Mesendoderm (in vitro differentiated cells): Measurements from ENCODE around the gene SCN1A.

Source experiments
- DNase-seq: peaks from one replicate; pipeline ENCODE4 v3.0.0; 2013
- H2AK5ac ChIP-seq: 2 replicates; pipeline ENCODE4 v1.6.1; 2013; ENCODE audit warnings: low read length, inconsistent platforms
- H2BK120ac ChIP-seq: 2 replicates; pipeline ENCODE4 v1.6.1; 2013; ENCODE audit warnings: low read depth, mild to moderate bottlenecking, low read length, moderate library complexity, mixed read lengths
- H2BK15ac ChIP-seq: replicated peaks from 2 replicates; pipeline ENCODE4 v1.6.1; 2013; ENCODE audit warnings: low read depth, mild to moderate bottlenecking, moderate library complexity
- H2BK5ac ChIP-seq: 2 replicates; pipeline ENCODE4 v1.6.1; 2013; ENCODE audit warnings: low read length, inconsistent platforms
- H3K18ac ChIP-seq: 2 replicates; pipeline ENCODE4 v1.6.1; 2013; ENCODE audit warnings: mild to moderate bottlenecking, low read length, mixed read lengths
- H3K23ac ChIP-seq: one replicate; pipeline ENCODE4 v1.6.1; 2013; ENCODE audit warnings: low read length
- H3K27ac ChIP-seq: 2 replicates; pipeline ENCODE4 v1.5.1; 2013; ENCODE audit warnings: low read depth, mild to moderate bottlenecking, inconsistent platforms, low read length, moderate library complexity
- H3K27me3 ChIP-seq: 2 replicates; pipeline ENCODE4 v1.6.1; 2013; ENCODE audit warnings: low read length, control low read depth, mild to moderate bottlenecking, inconsistent platforms; ENCODE audit not compliant: insufficient read depth, poor library complexity
- H3K36me3 ChIP-seq: 2 replicates; pipeline ENCODE4 v1.6.1; 2013; ENCODE audit warnings: low read length, inconsistent platforms; ENCODE audit not compliant: control insufficient read depth, insufficient read depth
- H3K4ac ChIP-seq: one replicate; pipeline ENCODE4 v1.6.1; 2013; ENCODE audit warnings: low read depth, mild to moderate bottlenecking, low read length, moderate library complexity
- H3K4me1 ChIP-seq: 2 replicates; pipeline ENCODE4 v1.6.1; 2013; ENCODE audit warnings: low read depth, low read length, inconsistent platforms; ENCODE audit not compliant: control insufficient read depth
- H3K4me2 ChIP-seq: 2 replicates; pipeline ENCODE4 v1.6.1; 2013; ENCODE audit warnings: low read length
- H3K4me3 ChIP-seq: 2 replicates; pipeline ENCODE4 v1.5.1; 2013; ENCODE audit warnings: mild to moderate bottlenecking, low read length
- H3K56ac ChIP-seq: one replicate; pipeline ENCODE4 v1.6.1; 2013; ENCODE audit warnings: low read length
- H3K79me1 ChIP-seq: 2 replicates; pipeline ENCODE4 v1.6.1; 2013; ENCODE audit warnings: low read length, inconsistent platforms
- H3K79me2 ChIP-seq: 2 replicates; pipeline ENCODE4 v1.6.1; 2013; ENCODE audit warnings: mild to moderate bottlenecking, low read length; ENCODE audit not compliant: control insufficient read depth, insufficient read depth
- H3K9ac ChIP-seq: 2 replicates; pipeline ENCODE4 v1.6.1; 2013; ENCODE audit warnings: low read length, inconsistent platforms
- H4K5ac ChIP-seq: one replicate; pipeline ENCODE4 v1.6.1; 2013; ENCODE audit warnings: low read length
- H4K8ac ChIP-seq: one replicate; pipeline ENCODE4 v1.6.1; 2013; ENCODE audit warnings: low read depth, mild to moderate bottlenecking, control low read depth, low read length, moderate library complexity
- WGBS: extraction: QIAGEN DNeasy Blood & Tissue Kit; methylation state at CpG from one replicate; pipeline ENCODE4 v1.1.7; 2013; ENCODE audit warnings: low lambda C conversion rate, missing lambda C conversion rate; ENCODE audit not compliant: insufficient coverage; ENCODE audit errors: extremely low coverage; 5-methylcytosine and 5-hydroxymethylcytosine counted together

Gene SCN1A

DNA sequence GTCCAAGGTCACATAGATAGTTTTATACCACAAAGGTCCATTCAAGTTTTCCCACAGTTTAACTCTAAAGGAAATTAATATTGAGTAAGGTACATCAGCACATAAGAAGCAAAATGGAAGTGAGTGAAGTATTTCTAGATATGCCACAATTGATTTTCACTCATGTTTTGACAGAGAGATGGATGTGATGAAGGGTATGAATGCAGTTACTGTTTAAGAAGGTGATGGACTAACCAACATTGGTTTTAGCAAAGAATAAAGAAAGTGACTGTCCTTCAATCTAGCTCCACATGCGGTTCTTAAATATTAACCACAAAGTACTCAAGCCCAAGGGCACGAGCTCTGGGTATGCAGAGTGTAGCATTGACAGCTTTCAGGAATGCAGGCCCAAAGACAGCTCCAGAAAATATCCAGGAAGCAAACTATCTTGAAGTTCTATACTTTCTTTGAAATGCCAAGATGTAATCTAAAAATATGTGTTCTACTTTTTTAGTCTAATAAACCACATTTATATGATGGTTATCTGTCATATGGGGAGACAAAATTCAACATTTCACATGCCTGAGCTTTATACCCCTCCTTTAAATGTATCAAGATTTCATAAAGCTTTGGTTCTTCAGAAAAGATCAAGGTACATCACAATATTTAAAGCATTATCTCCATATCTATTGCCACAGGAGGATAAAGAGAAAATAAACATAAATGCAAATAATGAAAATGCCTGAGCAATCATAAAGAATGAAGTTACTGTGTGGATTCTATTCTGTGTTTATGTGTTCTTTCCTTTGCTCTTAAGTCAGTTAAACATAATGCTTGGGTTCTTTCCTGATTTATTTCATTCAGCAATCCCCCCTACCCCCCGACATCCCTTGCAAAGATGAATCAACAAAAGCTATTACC lies 6.7 kb upstream of the SCN1A start:
- Histone ChIP-seq H3K36me3 (no peaks in the 10 kb centered on the region), H3K56ac (no peak overlapping the region)
- WGBS: no CpG with 5 or more reads among the region's 3 CpGs

GRCh38 chr2:166133653-166134052 lies 5.8 kb upstream of the SCN1A start:
- H3K9ac ChIP-seq: no peak overlapping the region
- no peaks in the 10 kb centered on the region for H3K36me3 ChIP-seq
- no peaks in the 10 kb centered on the region for H3K4me1 ChIP-seq
- no peak for DNase-seq
- no peak overlapping the region for H3K4me2 ChIP-seq
- H3K23ac ChIP-seq: no peak overlapping the region
- no peak overlapping the region for H3K4me3 ChIP-seq
- H2BK15ac ChIP-seq: no peak overlapping the region
- H3K27ac ChIP-seq: no peak overlapping the region
- H2BK5ac ChIP-seq: no peak overlapping the region
- H2AK5ac ChIP-seq: no peak overlapping the region
- H2BK120ac ChIP-seq: no peak overlapping the region
- no peaks in the 10 kb centered on the region for H3K79me1 ChIP-seq
- H4K5ac ChIP-seq: no peak overlapping the region
- no peak overlapping the region for H3K56ac ChIP-seq
- no peaks in the 10 kb centered on the region for H3K79me2 ChIP-seq
- no peak overlapping the region for H4K8ac ChIP-seq
- no CpG with 5 or more reads among the region's 7 CpGs for WGBS
- H3K18ac ChIP-seq: no peak overlapping the region
- H3K4ac ChIP-seq: no peak overlapping the region
- no peaks in the 10 kb centered on the region for H3K27me3 ChIP-seq

More for the DNA sequence above, 6.7 kb upstream of the SCN1A start:
- no peak overlapping the region for H3K23ac ChIP-seq
- no peak overlapping the region for H3K9ac ChIP-seq
- H3K4ac ChIP-seq: no peak overlapping the region
- H3K27me3 ChIP-seq: no peaks in the 10 kb centered on the region
- no peak overlapping the region for H3K18ac ChIP-seq
- no peak for DNase-seq
- no peak overlapping the region for H2BK15ac ChIP-seq
- H2AK5ac ChIP-seq: no peak overlapping the region
- no peaks in the 10 kb centered on the region for H3K79me1 ChIP-seq
- no peak overlapping the region for H2BK120ac ChIP-seq
- H2BK5ac ChIP-seq: no peak overlapping the region
- H3K4me3 ChIP-seq: no peak overlapping the region
- no peak overlapping the region for H4K8ac ChIP-seq
- H3K4me2 ChIP-seq: no peak overlapping the region
- no peak overlapping the region for H3K27ac ChIP-seq
- no peak overlapping the region for H4K5ac ChIP-seq
- H3K79me2 ChIP-seq: no peaks in the 10 kb centered on the region
- no peaks in the 10 kb centered on the region for H3K4me1 ChIP-seq

GRCh38 chr2:166128156-166128505 lies 311 bp upstream of the SCN1A start:
- no peak overlapping the region for H3K56ac ChIP-seq
- no peak overlapping the region for H3K4me2 ChIP-seq
- no peak overlapping the region for H3K27ac ChIP-seq
- no peak overlapping the region for H3K18ac ChIP-seq
- no peak overlapping the region for H3K9ac ChIP-seq
- no peak overlapping the region for H4K8ac ChIP-seq
- no peak overlapping the region for H2BK120ac ChIP-seq
- no peak overlapping the region for H3K4ac ChIP-seq
- no peaks in the 10 kb centered on the region for H3K79me2 ChIP-seq
- H2AK5ac ChIP-seq: no peak overlapping the region
- no peaks in the 10 kb centered on the region for H3K79me1 ChIP-seq
- H3K4me1 ChIP-seq: peaks cover 3% of the 10 kb centered on the region
- no peak overlapping the region for H3K4me3 ChIP-seq
- no peak for DNase-seq
- no peak overlapping the region for H2BK15ac ChIP-seq
- H3K36me3 ChIP-seq: no peaks in the 10 kb centered on the region
- no peak overlapping the region for H4K5ac ChIP-seq
- no peaks in the 10 kb centered on the region for H3K27me3 ChIP-seq
- H2BK5ac ChIP-seq: no peak overlapping the region
- no peak overlapping the region for H3K23ac ChIP-seq

DNA sequence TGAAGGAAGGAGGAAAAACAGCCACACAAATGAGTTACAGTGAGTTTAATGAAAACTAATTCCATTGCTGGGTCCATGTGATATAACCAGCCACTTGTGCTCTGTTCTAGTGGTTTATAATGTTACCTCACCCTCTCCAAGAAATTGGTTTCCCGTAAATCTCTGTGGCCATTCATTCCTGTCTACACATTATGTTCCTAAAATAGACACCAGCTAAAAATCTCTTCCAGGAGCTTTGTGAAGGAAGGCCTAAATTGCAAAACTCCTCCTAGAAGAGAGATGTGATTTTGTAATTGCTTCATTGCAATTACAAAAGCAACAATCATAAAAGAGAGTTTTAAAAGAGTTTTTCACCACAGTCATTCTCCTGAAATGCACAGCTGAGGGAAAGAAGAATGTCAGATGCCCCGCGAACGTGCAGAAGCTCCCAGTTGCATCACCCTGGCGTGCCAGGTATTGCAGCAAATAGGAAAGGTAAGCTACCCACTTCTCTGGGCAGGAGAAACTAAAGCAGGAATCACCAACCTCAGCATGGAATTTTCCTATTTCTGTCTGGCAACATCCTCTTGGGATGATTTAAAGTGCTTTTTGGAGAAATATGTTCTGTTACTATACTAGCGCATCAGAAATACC lies 1.7 kb downstream of the SCN1A start:
- WGBS: no CpG with 5 or more reads among the region's 6 CpGs
- Histone ChIP-seq H2BK15ac (no peak overlapping the region), H3K4me2 (no peak overlapping the region), H3K79me1 (no peaks in the 10 kb centered on the region), H2BK5ac (no peak overlapping the region), H3K4ac (no peak overlapping the region), H3K56ac (no peak overlapping the region), H4K8ac (no peak overlapping the region), H3K4me3 (no peak overlapping the region), H3K27ac (no peak overlapping the region), H3K18ac (no peak overlapping the region), H3K23ac (no peak overlapping the region), H3K4me1 (peaks cover 3% of the 10 kb centered on the region), H3K9ac (no peak overlapping the region), H3K27me3 (no peaks in the 10 kb centered on the region), H3K36me3 (no peaks in the 10 kb centered on the region), H2BK120ac (no peak overlapping the region), H4K5ac (no peak overlapping the region), H2AK5ac (no peak overlapping the region), H3K79me2 (no peaks in the 10 kb centered on the region)
- DNase-seq: no peak

DNA sequence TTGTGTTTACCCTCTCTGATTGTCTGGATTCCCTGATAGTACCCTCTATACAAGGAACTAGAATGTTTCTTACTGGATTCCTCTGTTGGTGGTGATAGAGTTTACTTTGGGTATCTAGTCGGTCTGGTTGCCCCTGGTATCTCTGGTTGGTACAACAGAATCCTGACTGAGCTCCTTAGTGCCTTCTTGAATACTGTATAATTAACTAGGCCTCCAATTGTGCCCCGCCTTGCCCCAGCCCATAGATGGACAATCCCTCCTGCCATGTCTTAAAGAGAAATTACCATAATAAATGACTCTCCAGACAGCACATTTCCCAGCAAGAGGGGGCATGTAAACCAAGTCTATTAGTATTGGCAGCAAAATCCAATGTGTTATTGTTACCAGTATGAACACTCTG lies 2.3 kb downstream of the SCN1A start:
- no peak overlapping the region for H3K56ac ChIP-seq
- H3K23ac ChIP-seq: no peak overlapping the region
- peaks cover 3% of the 10 kb centered on the region for H3K4me1 ChIP-seq
- H3K4me2 ChIP-seq: no peak overlapping the region
- no peak overlapping the region for H3K4me3 ChIP-seq
- no peak overlapping the region for H4K5ac ChIP-seq
- no peak overlapping the region for H2BK120ac ChIP-seq
- no peak overlapping the region for H2BK15ac ChIP-seq
- no peaks in the 10 kb centered on the region for H3K27me3 ChIP-seq
- H4K8ac ChIP-seq: no peak overlapping the region
- H2AK5ac ChIP-seq: no peak overlapping the region
- no peaks in the 10 kb centered on the region for H3K79me2 ChIP-seq
- no CpG with 5 or more reads among the region's 2 CpGs for WGBS
- H3K79me1 ChIP-seq: no peaks in the 10 kb centered on the region
- DNase-seq: no peak
- H2BK5ac ChIP-seq: no peak overlapping the region
- no peak overlapping the region for H3K4ac ChIP-seq
- no peaks in the 10 kb centered on the region for H3K36me3 ChIP-seq
- no peak overlapping the region for H3K9ac ChIP-seq
- no peak overlapping the region for H3K18ac ChIP-seq
- no peak overlapping the region for H3K27ac ChIP-seq
